ENCODE results near the gene ZNF644.
"Not testable (repeated sequence)": the region's sequence is repeated elsewhere in the genome, so short reads cannot be mapped to it uniquely, and the experiment has no call there.

Gene ZNF644

DNA sequence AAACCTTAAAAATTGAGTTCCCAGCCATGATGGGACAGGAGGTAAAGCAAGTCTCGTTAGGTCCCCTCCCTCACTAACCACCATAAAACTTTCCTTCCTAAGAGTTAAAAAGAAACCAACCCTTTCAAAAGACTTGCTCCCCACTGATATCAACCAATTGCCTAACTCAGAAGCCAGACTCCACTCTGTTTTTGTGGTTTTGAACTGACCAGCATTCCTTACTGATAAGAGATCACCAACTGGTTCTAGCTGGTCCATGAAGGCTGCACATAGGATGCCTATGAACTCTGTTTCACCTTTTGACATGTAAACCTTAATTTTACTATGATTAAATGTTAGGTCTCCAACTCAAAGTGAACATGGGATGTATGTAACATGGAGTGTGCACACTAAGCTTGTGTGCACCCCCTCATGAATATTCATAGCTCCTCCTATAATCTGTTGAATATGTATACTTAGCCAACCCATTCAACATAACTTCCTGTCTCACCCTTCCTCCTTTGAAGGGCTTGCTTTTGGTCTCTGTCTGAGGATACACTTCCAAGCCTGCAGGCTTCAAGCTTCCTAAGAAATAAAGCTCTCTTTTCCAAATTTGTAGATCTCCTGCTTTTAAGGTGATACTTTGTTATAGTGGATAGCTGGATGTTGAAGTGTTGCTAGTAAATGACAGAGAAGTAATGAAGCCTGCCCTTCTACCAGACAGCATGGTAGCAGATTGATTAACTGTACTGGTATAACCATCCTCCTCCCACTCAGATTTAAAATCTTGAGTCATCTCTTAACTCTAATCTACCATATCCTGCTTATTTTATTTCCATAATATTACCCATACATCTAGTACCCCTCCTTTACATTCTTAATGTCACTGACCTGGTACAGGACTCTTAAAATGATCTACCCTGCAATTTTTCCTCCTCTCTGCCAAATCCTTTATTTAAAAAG is 95.6 kb downstream of the ZNF644 start:
- DNase-seq: peak; percentile 58

DNA sequence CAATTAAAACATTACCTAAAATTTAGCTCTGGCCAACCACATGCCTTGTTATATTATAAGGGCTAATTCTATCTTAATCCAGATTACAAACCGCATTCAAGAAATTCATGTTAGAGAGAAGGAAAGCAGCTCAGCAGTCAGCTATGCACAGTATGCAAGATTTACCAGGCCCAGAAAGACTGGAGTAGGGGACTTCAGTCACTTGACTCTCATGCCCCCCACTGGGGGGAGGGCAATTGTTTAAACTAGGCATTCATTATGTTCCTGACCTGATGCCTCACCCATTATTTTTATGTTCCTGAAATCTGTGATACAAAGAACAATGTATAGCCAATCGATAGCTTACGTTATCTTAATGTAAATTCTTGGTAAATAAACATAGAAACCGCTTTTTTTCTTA is 96.9 kb downstream of the ZNF644 start:
- no peak for DNase-seq

DNA sequence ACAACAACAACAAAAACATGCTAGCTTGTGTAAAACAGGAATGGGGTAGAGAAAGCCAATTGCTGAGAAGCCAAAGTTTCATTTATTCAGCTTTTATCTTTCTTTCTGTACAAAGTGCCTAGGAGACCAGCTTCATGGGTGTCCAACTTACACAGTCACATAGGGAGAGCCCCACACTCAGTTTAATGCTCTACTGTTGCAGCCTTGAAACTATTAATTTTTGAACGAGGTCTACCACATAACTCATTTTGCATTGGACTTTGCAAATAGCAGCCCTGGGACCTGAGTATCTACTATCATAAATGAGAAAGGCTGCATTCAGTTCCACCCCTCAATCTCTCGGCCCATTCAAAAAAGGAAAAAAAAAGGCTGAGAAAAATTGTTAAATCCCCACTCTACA is 98.8 kb downstream of the ZNF644 start:
- DNase-seq: no peak

DNA sequence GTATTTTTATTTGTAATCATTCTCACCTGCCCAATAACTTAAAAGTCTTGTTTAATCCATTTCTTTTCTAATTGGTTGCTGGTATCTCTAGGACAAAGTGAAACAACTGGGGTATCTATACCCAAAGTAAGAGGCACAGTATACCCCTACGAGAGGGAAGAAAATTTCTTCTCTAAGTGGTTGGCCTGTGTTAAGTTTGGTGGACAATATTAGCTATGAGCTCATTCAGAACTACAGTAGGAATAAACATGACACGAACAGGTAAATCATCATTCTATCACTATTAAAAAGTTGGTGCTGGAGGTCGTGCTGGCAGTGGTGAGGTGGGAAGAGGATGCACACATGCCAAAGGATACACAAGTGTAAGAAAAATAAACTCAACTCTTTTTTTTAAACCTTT is 99.6 kb downstream of the ZNF644 start:
- DNase-seq: no peak

DNA sequence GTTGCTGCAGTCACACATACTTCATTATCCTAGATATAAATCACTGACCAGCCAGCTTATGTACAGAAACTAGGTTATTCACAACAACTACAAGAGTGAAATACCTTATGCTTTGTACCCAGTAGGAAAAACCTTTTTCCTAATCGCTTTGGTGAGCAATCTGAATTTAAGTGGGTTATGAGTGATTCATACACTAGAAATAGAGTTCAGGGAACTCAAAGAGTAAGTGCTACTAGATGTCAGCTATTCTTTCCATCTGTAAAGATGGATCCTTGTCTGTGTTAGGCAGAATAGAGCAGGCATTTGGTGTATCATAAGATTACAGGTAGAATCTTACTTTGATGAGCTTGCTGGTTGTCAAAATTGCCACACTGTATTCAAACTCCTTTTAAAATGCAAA is 101.9 kb downstream of the ZNF644 start:
- DNase-seq: no peak

DNA sequence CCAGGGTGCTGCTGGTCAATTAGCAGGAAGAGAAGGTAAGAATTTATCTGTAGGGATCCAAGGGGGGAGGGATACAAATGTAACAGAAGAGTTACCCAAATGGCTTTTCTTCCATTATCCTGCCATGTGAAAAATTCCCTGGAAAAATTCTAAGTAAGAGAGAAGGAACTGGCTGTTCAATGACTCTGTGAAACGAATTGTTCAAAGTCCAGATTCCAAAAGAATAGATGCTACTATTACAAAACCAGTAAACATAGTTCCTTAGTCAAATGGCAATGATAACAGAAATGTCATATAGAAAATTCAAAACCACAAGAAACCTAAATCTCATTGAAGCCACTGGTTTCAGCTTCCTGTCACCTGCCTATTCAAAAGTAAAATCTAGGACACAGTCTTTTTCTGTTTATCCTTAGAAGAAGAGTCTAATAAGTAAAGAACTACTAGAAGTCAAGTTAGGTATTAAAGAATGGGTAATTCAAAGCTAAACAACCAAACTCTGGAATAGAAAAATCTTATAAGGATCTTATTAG is 102.6 kb downstream of the ZNF644 start:
- no peak for DNase-seq

DNA sequence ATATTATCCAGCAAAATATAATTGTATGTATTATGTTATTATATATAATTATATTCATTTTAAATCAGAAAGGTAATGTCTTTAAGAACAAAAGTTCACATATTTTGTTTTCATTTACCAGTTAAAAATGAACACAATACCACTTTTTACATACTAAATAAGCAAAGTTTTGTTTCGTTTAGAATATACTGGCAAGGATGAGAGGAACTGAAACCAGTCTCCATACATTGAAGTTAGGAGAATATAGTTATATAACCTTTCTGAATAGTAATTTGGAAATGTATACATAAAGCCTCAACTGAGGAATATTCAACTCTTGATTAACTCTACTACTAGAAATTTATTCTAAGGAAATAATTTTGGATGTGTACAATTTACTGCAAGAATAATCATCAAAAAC is 110.5 kb downstream of the ZNF644 start:
- no peak for DNase-seq

DNA sequence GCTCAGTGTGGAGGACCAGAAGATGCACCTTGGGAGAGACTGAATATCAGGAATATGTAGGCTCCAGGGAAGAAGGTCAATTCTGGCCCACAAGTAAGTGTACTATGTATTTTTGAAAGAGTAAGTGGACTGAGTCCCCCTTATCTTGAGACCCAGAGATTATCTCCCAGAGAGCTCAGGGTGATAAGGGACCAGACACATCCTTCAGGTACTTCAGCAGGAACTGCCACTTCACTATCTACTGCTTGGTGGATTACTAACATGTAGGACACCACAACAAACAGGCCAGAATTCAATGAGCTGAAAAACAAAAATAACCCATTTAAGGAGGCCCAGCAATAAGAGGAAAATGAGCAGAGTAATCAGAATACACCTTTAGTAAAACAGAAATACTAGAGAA is 119.2 kb downstream of the ZNF644 start:
- DNase-seq: no peak

DNA sequence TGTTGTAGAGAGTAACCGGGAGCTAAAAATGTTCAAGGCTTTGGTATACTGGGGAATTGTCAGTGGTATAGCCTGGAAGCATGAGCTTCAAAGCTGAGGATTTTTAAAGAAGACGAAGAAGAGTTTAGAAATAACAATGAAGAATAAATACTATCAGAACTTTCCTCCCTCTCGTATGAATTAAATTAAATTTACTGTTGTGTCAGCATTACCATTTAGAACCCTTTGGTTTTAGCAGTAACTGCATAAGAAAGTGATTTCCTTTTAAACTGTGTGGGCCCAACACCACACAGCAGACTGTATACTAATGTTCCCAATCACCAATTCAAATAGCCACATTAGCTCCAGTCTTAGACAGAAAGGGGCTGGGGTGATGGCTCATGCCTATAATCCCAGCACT is 122.6 kb downstream of the ZNF644 start:
- DNase-seq: no peak

DNA sequence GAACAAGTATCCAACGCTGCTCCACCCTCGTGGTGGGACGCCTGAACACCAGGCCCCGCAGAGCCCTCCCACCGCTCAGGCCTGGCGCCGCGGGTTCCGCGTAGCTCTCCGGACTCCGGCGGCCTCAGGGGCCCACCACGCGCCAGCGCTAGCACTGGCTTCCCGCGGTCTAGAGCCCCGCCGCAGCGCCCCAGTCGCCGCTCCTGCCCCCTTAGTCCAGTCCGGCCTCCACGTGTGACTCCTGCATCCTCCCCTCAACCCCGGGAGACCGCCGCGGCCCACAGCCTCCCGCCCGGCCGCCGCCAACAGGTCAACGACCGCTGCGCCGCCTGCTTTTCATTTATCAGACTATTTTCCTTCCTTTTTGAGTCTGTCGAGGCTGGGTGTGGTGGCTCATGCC is 128.2 kb downstream of the ZNF644 start:
- not testable (repeated sequence) for DNase-seq

DNA sequence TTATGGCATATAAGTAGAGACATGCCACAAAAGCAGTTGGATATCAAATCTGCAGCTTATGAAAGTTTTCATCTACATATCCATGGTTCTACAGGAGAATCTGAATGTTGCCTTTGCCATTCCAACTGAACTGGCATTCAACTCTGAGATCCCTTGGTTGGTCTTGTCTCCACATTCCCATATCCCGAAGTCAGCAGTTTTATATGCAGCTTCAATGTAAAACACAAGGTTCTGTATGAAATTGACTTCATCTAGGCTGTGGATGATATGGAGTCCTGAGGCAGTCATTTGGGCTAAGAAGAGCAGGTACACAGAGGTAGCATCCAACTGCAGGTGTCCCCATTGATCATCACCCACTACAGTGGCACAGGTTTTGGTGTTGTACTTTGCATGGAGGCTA is 129.0 kb downstream of the ZNF644 start:
- not testable (repeated sequence) for DNase-seq

DNA sequence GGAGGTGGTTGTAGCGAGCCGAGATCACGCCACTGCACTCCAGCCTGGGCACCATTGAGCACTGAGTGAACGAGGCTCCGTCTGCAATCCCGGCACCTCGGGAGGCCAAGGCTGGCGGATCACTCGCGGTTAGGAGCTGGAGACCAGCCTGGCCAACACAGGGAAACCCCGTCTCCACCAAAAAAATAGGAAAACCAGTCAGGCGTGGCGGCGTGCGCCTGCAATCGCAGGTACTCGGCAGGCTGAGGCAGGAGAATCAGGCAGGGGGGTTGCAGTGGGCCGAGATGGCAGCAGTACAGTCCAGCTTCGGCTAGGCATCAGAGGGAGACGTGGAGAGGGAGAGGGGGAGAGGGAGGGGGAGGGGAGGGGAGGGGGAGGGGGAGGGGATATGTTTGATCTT is 129.6 kb downstream of the ZNF644 start:
- DNase-seq: not testable (repeated sequence)

DNA sequence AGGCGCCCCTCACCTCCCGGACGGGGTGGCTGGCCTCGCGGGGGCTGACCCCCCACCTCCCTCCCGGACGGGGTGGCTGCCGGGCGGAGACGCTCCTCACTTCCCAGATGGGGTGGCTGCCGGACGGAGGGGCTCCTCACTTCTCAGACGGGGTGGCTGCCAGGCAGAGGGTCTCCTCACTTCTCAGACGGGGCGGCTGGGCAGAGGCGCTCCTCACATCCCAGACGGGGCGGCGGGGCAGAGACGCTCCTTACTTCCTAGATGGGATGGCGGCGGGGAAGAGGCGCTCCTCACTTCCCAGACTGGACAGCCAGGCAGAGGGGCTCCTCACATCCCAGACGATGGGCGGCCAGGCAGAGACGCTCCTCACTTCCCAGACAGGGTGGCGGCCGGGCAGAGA is 130.1 kb downstream of the ZNF644 start:
- DNase-seq: not testable (repeated sequence)

DNA sequence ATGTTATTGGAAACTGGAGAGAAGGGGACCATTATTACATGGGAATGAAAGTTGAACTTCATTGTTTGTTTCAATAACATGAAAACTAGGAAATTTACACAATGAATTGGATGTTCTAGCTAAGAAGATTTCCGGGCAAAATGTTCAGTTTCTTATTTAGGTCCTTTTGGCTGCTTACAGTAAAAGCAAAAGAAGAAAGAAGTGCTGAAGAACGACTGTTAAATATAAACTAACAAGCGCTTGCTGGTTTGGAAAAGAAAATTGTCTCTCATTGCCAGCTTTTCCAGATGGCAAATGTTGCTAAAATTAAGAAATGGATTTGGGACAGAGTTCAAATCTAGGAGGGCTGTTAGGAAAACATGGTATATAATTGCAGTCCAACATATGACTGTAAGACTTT is 139.6 kb downstream of the ZNF644 start:
- DNase-seq: no peak

DNA sequence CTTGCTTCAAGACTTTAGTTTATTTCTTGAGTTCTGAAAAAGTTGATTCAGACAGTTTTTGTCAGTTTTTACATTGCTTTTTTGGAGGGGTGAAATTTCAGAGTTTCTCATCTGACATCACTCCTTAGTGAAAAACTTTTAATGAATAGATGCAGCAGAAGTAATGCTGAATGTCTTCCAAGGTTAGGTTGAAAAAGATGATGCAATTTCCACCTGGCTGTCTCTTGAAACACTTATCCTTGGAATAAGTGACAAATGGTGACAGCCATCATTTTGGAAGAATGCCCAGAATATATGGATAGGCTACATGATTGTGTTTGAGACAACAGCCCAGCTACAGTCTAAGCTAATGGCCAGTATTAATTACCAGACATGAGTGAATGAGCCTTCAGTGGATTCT is 140.8 kb downstream of the ZNF644 start:
- DNase-seq: no peak

DNA sequence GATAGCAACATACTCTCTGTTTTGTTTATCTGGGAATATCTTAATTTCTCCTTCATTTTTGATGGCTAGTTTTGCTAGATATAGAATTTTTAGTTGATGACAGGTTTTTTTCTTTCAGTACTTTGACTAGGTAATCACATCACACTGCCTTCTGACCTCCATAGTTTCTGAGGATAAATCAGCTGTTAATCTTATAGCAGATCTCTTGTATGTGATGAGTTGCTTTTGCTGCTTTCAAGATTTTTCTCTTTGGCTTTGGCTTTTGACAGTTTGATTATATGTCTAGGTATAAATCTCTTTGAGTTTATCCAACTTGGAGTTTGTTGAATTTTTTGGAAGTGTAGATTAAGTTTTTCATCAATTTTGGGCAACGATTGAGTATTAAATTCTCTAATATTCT is 142.6 kb downstream of the ZNF644 start:
- peak; percentile 9 for DNase-seq

DNA sequence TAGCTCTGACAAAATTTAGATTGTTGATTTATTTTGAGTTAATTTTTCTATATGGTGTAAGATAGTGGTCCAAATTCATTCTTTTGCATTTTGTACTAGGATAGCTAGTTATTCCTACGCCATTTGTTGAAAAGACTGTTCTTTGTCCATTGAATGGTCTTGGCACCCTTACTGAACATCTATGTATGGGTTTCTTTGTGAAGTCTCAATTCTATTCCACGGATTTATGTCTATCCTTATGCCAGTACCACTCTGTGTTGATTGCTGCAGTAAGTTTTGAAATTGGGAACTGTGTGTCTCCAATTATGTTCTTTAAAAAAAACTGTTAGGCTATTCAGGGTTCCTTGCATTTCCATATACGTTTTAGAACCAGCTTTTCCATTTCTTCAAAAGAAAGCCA is 145.7 kb downstream of the ZNF644 start:
- DNase-seq: no peak

Measured in HCEC 1CT (cell line).